Measurements from ENCODE around the gene CYP2B6.

GRCh38 chr19:40959338-40959737 is 31.7 kb upstream of the CYP2B6 start:
- no peak for TF ChIP-seq CTCF (IDR thresholded peaks at IDR 0.05; ENCODE audit: insufficient read depth, low read length)
- no peak for TF ChIP-seq REST (IDR thresholded peaks at IDR 0.05; ENCODE audit: insufficient replicate concordance, low read depth)
- no peak for TF ChIP-seq GABPA (IDR thresholded peaks at IDR 0.05; ENCODE audit: low read depth)
- TF ChIP-seq POLR2AphosphoS5 (IDR thresholded peaks at IDR 0.05; ENCODE audit: low read depth): no peak

Measured in HL-60 (cell line).